Heart left ventricle (tissue), 13 donors: ENCODE data around the gene CAPN14.

ENCODE experiments used
- CTCF ChIP-seq, 12 donors: fragments of 200-600 bp; sonication (generic) in 4 of 12; IDR thresholded peaks; one replicate each; pipeline versions ENCODE4 v1.5.0 to v1.8.0; 2018 to 2022; ENCODE audit warnings: antibody characterized with exemption in 12 of 12, mild to moderate bottlenecking in 5 of 12
- POLR2A ChIP-seq, 2 donors: fragments of 450-650 bp; IDR thresholded peaks; one replicate each; pipeline ENCODE4 v1.6.1; 2017; ENCODE audit warnings: antibody characterized with exemption in 2 of 2, mild to moderate bottlenecking in 2 of 2, moderate library complexity in 2 of 2
- donor health status: ischemic (EF 13 %, LVEDD 7.1; RV severe dilation, severe dysfunction).
- donor health status: DM: no; HTN: yes; CAD: no.
- donor health status: DM: no; HTN: no; CAD: no.
- donor health status: ischemic (EF 25% LVEDD 6.9; RV normal size, moderate dysfunction).
- donor health status: ischemic (EF 25% LVEDD 5.7; RV mildly dilated, moderate dysfunction).
- donor health status: ischemic (EF 35%, LVEDD 5.7; RV mildly dilated, moderate dysfunction).
- donor health status: nonischemic (EF 11% LVEDD 7.7; RV severe dilation, severe dysfunction).
- donor health status: DM: yes; HTN: yes; CAD: no.
- donor health status: PGD.
- donor health status: ischemic (EF 29% LVEDD 5.4; RV normal size, mild dysfunction).
- donor health status: nonischemic (EF 23%, LVEDD 6.1; RV moderate dilation, normal function).

- TF ChIP-seq CTCF (IDR thresholded peaks at IDR 0.05) (no peak), POLR2A (IDR thresholded peaks at IDR 0.05) (no peak)
Measured at GRCh38 chr2:31188131-31188530, 29.2 kb downstream of the CAPN14 start.
